ENCODE data around the gene TBC1D13. TPM values are rescaled to one million over a fixed set of nuclear protein-coding genes. Genes with fewer than 3 reads are reported as not detected.

The TBC1D13 gene
- total and polyA plus RNA-seq, 9 of the 15 experiments (the other 6 are each of a cell fraction or from before 2014, with no cell fraction given): 2.3 to 28.7 (median 11.4) TPM

DNA sequence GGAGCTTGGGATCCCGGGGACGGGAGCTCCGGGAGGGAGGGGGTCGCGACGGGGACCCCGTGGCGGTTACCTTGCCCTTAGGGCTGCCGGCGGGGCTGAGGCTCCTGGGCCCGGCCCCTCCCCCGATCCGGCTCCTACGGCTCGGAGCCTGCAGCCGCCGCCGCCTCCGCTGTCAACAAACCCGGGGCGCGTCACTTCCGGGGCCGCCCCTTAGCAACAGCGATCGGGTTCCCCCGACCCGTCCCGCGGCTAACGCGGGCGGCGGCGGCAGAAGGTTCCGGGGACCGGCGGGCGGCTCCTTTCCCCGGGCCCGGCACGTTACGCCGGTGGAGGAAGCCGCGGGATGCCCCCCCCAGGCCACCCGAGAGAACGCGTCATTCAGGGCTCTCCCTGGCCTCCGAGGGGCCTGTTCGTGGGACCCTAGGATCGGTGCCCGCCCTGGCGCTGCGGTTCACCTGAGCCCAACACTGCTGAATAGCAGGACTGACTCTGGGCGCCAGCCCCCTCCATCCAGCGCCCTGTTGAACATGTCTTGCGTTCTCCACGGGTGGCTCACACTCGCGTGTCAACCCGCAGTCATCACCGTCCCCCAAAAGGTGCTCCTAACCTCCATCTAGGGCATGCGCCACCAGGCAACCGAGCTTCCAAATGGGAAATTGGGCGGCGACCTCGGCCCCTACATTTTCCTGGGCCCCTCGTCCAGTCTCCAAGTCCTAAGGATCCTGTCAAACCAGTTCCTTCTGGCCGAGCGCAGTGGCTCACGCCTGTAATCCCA, 15.1 kb upstream of the TBC1D13 start, which contains the start of gene ZER1 (continued):
- TF ChIP-seq, protein P1, sequence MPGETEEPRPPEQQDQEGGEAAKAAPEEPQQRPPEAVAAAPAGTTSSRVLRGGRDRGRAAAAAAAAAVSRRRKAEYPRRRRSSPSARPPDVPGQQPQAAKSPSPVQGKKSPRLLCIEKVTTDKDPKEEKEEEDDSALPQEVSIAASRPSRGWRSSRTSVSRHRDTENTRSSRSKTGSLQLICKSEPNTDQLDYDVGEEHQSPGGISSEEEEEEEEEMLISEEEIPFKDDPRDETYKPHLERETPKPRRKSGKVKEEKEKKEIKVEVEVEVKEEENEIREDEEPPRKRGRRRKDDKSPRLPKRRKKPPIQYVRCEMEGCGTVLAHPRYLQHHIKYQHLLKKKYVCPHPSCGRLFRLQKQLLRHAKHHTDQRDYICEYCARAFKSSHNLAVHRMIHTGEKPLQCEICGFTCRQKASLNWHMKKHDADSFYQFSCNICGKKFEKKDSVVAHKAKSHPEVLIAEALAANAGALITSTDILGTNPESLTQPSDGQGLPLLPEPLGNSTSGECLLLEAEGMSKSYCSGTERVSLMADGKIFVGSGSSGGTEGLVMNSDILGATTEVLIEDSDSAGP (CRISPR knock-in tag; IDR thresholded peaks at IDR 0.05): no peak
- 0 out of 2 replicates have a peak, but pooled peaks have one; percentile 53 for TF ChIP-seq MXI1 (IDR thresholded peaks at IDR 0.05; ENCODE audit: low read depth, low read length)
- TF ChIP-seq, protein P2, sequence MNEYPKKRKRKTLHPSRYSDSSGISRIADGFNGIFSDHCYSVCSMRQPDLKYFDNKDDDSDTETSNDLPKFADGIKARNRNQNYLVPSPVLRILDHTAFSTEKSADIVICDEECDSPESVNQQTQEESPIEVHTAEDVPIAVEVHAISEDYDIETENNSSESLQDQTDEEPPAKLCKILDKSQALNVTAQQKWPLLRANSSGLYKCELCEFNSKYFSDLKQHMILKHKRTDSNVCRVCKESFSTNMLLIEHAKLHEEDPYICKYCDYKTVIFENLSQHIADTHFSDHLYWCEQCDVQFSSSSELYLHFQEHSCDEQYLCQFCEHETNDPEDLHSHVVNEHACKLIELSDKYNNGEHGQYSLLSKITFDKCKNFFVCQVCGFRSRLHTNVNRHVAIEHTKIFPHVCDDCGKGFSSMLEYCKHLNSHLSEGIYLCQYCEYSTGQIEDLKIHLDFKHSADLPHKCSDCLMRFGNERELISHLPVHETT (CRISPR knock-in tag; conservative IDR thresholded peaks at IDR 0.05 in 1 of 2, IDR thresholded peaks at IDR 0.05 in 1 of 2): peak in 1 of 2 experiments; percentile 99; a peak in 2 of 4 replicates
- TF ChIP-seq HDAC6 (IDR thresholded peaks at IDR 0.05; ENCODE audit: low read depth, low read length): no peak
- TF ChIP-seq, protein P3, sequence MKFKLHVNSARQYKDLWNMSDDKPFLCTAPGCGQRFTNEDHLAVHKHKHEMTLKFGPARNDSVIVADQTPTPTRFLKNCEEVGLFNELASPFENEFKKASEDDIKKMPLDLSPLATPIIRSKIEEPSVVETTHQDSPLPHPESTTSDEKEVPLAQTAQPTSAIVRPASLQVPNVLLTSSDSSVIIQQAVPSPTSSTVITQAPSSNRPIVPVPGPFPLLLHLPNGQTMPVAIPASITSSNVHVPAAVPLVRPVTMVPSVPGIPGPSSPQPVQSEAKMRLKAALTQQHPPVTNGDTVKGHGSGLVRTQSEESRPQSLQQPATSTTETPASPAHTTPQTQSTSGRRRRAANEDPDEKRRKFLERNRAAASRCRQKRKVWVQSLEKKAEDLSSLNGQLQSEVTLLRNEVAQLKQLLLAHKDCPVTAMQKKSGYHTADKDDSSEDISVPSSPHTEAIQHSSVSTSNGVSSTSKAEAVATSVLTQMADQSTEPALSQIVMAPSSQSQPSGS (CRISPR knock-in tag; IDR thresholded peaks at IDR 0.05): no peak
- no peak for TF ChIP-seq SMARCE1 (IDR thresholded peaks at IDR 0.05)
- TF ChIP-seq ZNF12 (CRISPR knock-in tag; IDR thresholded peaks at IDR 0.05): no peak
- TF ChIP-seq CBX5 (IDR thresholded peaks at IDR 0.05; ENCODE audit: borderline replicate concordance, low read depth): no peak
- no peak for TF ChIP-seq FOXJ3 (CRISPR knock-in tag; IDR thresholded peaks at IDR 0.05)
- TF ChIP-seq, protein P4, sequence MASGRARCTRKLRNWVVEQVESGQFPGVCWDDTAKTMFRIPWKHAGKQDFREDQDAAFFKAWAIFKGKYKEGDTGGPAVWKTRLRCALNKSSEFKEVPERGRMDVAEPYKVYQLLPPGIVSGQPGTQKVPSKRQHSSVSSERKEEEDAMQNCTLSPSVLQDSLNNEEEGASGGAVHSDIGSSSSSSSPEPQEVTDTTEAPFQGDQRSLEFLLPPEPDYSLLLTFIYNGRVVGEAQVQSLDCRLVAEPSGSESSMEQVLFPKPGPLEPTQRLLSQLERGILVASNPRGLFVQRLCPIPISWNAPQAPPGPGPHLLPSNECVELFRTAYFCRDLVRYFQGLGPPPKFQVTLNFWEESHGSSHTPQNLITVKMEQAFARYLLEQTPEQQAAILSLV (tag; IDR thresholded peaks at IDR 0.05): no peak
- no peak for TF ChIP-seq HMG20B (CRISPR knock-in tag; IDR thresholded peaks at IDR 0.05)
- TF ChIP-seq, protein P5, sequence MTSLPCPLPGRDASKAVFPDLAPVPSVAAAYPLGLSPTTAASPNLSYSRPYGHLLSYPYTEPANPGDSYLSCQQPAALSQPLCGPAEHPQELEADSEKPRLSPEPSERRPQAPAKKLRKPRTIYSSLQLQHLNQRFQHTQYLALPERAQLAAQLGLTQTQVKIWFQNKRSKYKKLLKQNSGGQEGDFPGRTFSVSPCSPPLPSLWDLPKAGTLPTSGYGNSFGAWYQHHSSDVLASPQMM (CRISPR knock-in tag; IDR thresholded peaks at IDR 0.05): no peak
- TF ChIP-seq ZNF274 (IDR thresholded peaks at IDR 0.05; ENCODE audit: borderline replicate concordance, low read depth, low read length): no peak
- peak; percentile 84; the same call in 1 of the 2 replicates for TF ChIP-seq PHF8 (IDR thresholded peaks at IDR 0.05; ENCODE audit: borderline replicate concordance, low read length)
- no peak for TF ChIP-seq ELF4 (CRISPR knock-in tag; IDR thresholded peaks at IDR 0.05)
- TF ChIP-seq TAL1 (IDR thresholded peaks at IDR 0.05): no peak
- peak; percentile 14; the same call in 1 of the 2 replicates for TF ChIP-seq ARID1B (IDR thresholded peaks at IDR 0.05)
- TF ChIP-seq ETS2 (tag; IDR thresholded peaks at IDR 0.05; ENCODE audit: borderline replicate concordance, poor library complexity, severe bottlenecking): no peak
- TF ChIP-seq HLTF (IDR thresholded peaks at IDR 0.05): no peak
- TF ChIP-seq ZNF551 (CRISPR knock-in tag; IDR thresholded peaks at IDR 0.05): no peak
- TF ChIP-seq ZNF778 (CRISPR knock-in tag; IDR thresholded peaks at IDR 0.05): no peak
- TF ChIP-seq CBFB (CRISPR knock-in tag; IDR thresholded peaks at IDR 0.05): no peak
- peak; percentile 98 for TF ChIP-seq FIP1L1 (IDR thresholded peaks at IDR 0.05; ENCODE audit: low read depth, low read length, poor library complexity, severe bottlenecking)
